CD4-positive, alpha-beta T cell treated with Interleukin-6 at 100 ng/mL for 8 hours (primary cell): ENCODE measurements around the gene MAGEA12.
"Not testable (repeated sequence)": the region's sequence is repeated elsewhere in the genome, so short reads cannot be mapped to it uniquely, and the experiment has no call there.

Experiments used
- DNase-seq: peaks from one replicate; pipeline ENCODE4 v3.0.0-alpha.2; 2020; ENCODE audit warnings: mixed read lengths, low spot score

MAGEA12 gene

GRCh38 chrX:152733261-152733975 is at the start of gene MAGEA12, which contains the start of gene CSAG1:
TSS of gene MAGEA12 (plus strand) at chrX:152733757. CDS start at chrX:152736162, 2,405 bp downstream.
TSS of gene CSAG1 (minus strand) at chrX:152733721. CDS start at chrX:152732460, 1,261 bp downstream.
- DNase-seq = no peak

GRCh38 chrX:152697952-152698931 is 35.3 kb upstream of the MAGEA12 start, which contains the start of gene MAGEA3:
TSS of gene MAGEA3 (plus strand) at chrX:152698794. CDS start at chrX:152700833, 2,039 bp downstream.
- DNase-seq = not testable (repeated sequence)

- not testable (repeated sequence) for DNase-seq
These were observed 33.2 kb upstream of the MAGEA12 start for GRCh38 chrX:152700390-152700789.

- not testable (repeated sequence) for DNase-seq
These were observed 27.1 kb upstream of the MAGEA12 start for GRCh38 chrX:152706500-152706899.

- DNase-seq = not testable (repeated sequence)
These were observed 24.4 kb upstream of the MAGEA12 start, which contains the start of gene CSAG2 for GRCh38 chrX:152709173-152709572. TSS of gene CSAG2 (minus strand) at chrX:152709273. CDS start at chrX:152709112, 161 bp downstream.

GRCh38 chrX:152713195-152713594 is 20.4 kb upstream of the MAGEA12 start:
- DNase-seq = not testable (repeated sequence)

- DNase-seq = not testable (repeated sequence)
These were observed 19.5 kb upstream of the MAGEA12 start, which contains the start of gene MAGEA2B for GRCh38 chrX:152713815-152714787. TSS of gene MAGEA2B (plus strand) at chrX:152714628. CDS start at chrX:152717107, 2,479 bp downstream.

- no peak for DNase-seq
These were observed 8.1 kb upstream of the MAGEA12 start for GRCh38 chrX:152725409-152725808.

- DNase-seq = not testable (repeated sequence)
These were observed 744 bp downstream of the MAGEA12 start for GRCh38 chrX:152734143-152734858.

- no peak for DNase-seq
These were observed 1.5 kb downstream of the MAGEA12 start for GRCh38 chrX:152735101-152735500.

- DNase-seq = no peak
These were observed 2.4 kb downstream of the MAGEA12 start for GRCh38 chrX:152735860-152736511.

GRCh38 chrX:152736528-152736927 is 3.0 kb downstream of the MAGEA12 start:
- DNase-seq = not testable (repeated sequence)

GRCh38 chrX:152738560-152738959 is 5.0 kb downstream of the MAGEA12 start:
- no peak for DNase-seq

- DNase-seq = not testable (repeated sequence)
These were observed 20.4 kb downstream of the MAGEA12 start, which contains the start of gene MAGEA2 for GRCh38 chrX:152753686-152754650. TSS of gene MAGEA2 (minus strand) at chrX:152753842. CDS start at chrX:152751363, 2,479 bp downstream.

- not testable (repeated sequence) for DNase-seq
These were observed 21.3 kb downstream of the MAGEA12 start for GRCh38 chrX:152754871-152755270.

- DNase-seq = not testable (repeated sequence)
These were observed 25.4 kb downstream of the MAGEA12 start, which contains the start of gene CSAG3 for GRCh38 chrX:152758918-152759317. TSS of gene CSAG3 (plus strand) at chrX:152759218.

- not testable (repeated sequence) for DNase-seq
These were observed 26.0 kb downstream of the MAGEA12 start for GRCh38 chrX:152759544-152759943.

- DNase-seq = not testable (repeated sequence)
These were observed 28.0 kb downstream of the MAGEA12 start for GRCh38 chrX:152761582-152761981.
